NT2/D1 (cell line): ENCODE measurements around the gene YPEL3.

Source experiments
- DNase-seq: peaks from one replicate; pipeline ENCODE4 v3.0.0-alpha.2; 2011; ENCODE audit warnings: low read depth, low spot score
- H3K27me3 ChIP-seq: 2 replicates; pipeline ENCODE4 v1.6.0; 2011; ENCODE audit warnings: mild to moderate bottlenecking; ENCODE audit not compliant: insufficient read length, insufficient read depth
- H3K36me3 ChIP-seq: 2 replicates; pipeline ENCODE4 v1.6.1; 2011; ENCODE audit warnings: mild to moderate bottlenecking, low read length, mixed read lengths; ENCODE audit not compliant: insufficient read depth, insufficient read length
- H3K4me1 ChIP-seq: 2 replicates; pipeline ENCODE4 v1.5.1; 2011; ENCODE audit not compliant: insufficient read depth, insufficient read length
- H3K4me3 ChIP-seq: 2 replicates; pipeline ENCODE4 v1.5.1; 2011; ENCODE audit warnings: low read depth; ENCODE audit not compliant: insufficient read length
- H3K9ac ChIP-seq: 2 replicates; pipeline ENCODE4 v1.6.0; 2011; ENCODE audit warnings: low read depth; ENCODE audit not compliant: insufficient read length
- H3K9me3 ChIP-seq: 2 replicates; pipeline ENCODE4 v1.5.1; 2011; ENCODE audit warnings: mild to moderate bottlenecking, low read length; ENCODE audit not compliant: insufficient read depth
- SUZ12 ChIP-seq: IDR thresholded peaks from 2 replicates; pipeline ENCODE4 v1.6.1; 2011; ENCODE audit not compliant: insufficient read length, insufficient read depth; ENCODE audit errors: extremely low read depth
- YY1 ChIP-seq: IDR thresholded peaks from 2 replicates; pipeline ENCODE4 v1.6.1; 2011; ENCODE audit not compliant: insufficient read length, insufficient read depth
- ZNF274 ChIP-seq: IDR thresholded peaks from 2 replicates; pipeline ENCODE4 v1.6.1; 2011; ENCODE audit warnings: mild to moderate bottlenecking, low read depth, low read length

The YPEL3 gene

GRCh38 chr16:30088832-30089624 lies 7.0 kb downstream of the YPEL3 start:
- no peaks in the 10 kb centered on the region for H3K9me3 ChIP-seq
- no peak for DNase-seq
- no peaks in the 10 kb centered on the region for H3K27me3 ChIP-seq
- peaks cover 19% of the 10 kb centered on the region for H3K4me1 ChIP-seq
- TF ChIP-seq YY1 (no peak), ZNF274 (no peak), SUZ12 (no peak)
- peak overlapping the region; percentile 13 for H3K9ac ChIP-seq
- no peak overlapping the region for H3K4me3 ChIP-seq
- H3K36me3 ChIP-seq = peaks cover 34% of the 10 kb centered on the region

- H3K9me3 ChIP-seq = no peaks in the 10 kb centered on the region
- DNase-seq = no peak
- H3K4me1 ChIP-seq = peaks cover 19% of the 10 kb centered on the region
- peaks cover 41% of the 10 kb centered on the region for H3K36me3 ChIP-seq
- H3K27me3 ChIP-seq = no peaks in the 10 kb centered on the region
- no peak for TF ChIP-seq SUZ12
- no peak overlapping the region for H3K4me3 ChIP-seq
- H3K9ac ChIP-seq = peak overlapping the region; percentile 13
Observed at GRCh38 chr16:30088237-30088831, 7.7 kb downstream of the YPEL3 start.

GRCh38 chr16:30087181-30087898 lies 8.7 kb downstream of the YPEL3 start:
- Histone ChIP-seq H3K9ac (no peak overlapping the region), H3K4me3 (no peak overlapping the region), H3K4me1 (peaks cover 22% of the 10 kb centered on the region), H3K27me3 (no peaks in the 10 kb centered on the region), H3K9me3 (no peaks in the 10 kb centered on the region), H3K36me3 (peaks cover 51% of the 10 kb centered on the region)
- no peak for DNase-seq
- TF ChIP-seq ZNF274 (no peak), YY1 (no peak), SUZ12 (no peak)

- TF ChIP-seq ZNF274 (no peak), SUZ12 (no peak), YY1 (no peak)
- Histone ChIP-seq H3K27me3 (no peaks in the 10 kb centered on the region), H3K9me3 (no peaks in the 10 kb centered on the region), H3K36me3 (peaks cover 57% of the 10 kb centered on the region), H3K4me3 (no peak overlapping the region), H3K9ac (no peak overlapping the region), H3K4me1 (peaks cover 19% of the 10 kb centered on the region)
- DNase-seq = no peak
Observed at GRCh38 chr16:30086291-30087140, 9.5 kb downstream of the YPEL3 start.

- H3K9me3 ChIP-seq = no peaks in the 10 kb centered on the region
- no peak for DNase-seq
- peaks cover 63% of the 10 kb centered on the region for H3K36me3 ChIP-seq
- no peak overlapping the region for H3K4me3 ChIP-seq
- TF ChIP-seq YY1 = no peak
- no peak for TF ChIP-seq SUZ12
- TF ChIP-seq ZNF274 = no peak
- H3K27me3 ChIP-seq = no peaks in the 10 kb centered on the region
- peak overlapping the region; percentile 50 for H3K9ac ChIP-seq
- peaks cover 16% of the 10 kb centered on the region for H3K4me1 ChIP-seq
Observed at GRCh38 chr16:30085820-30086219, 10.2 kb downstream of the YPEL3 start.

- peaks cover 11% of the 10 kb centered on the region for H3K4me1 ChIP-seq
- DNase-seq = no peak
- H3K9me3 ChIP-seq = no peaks in the 10 kb centered on the region
- peak overlapping the region; percentile 50 for H3K9ac ChIP-seq
- TF ChIP-seq SUZ12 = no peak
- TF ChIP-seq YY1 = no peak
- no peak for TF ChIP-seq ZNF274
- H3K36me3 ChIP-seq = peaks cover 68% of the 10 kb centered on the region
- no peak overlapping the region for H3K4me3 ChIP-seq
- no peaks in the 10 kb centered on the region for H3K27me3 ChIP-seq
Observed at GRCh38 chr16:30085247-30085646, 10.8 kb downstream of the YPEL3 start.

GRCh38 chr16:30084816-30085159 lies 11.2 kb downstream of the YPEL3 start:
- Histone ChIP-seq H3K9ac (no peak overlapping the region), H3K4me3 (no peak overlapping the region), H3K27me3 (no peaks in the 10 kb centered on the region), H3K9me3 (no peaks in the 10 kb centered on the region), H3K4me1 (peaks cover 10% of the 10 kb centered on the region), H3K36me3 (peaks cover 72% of the 10 kb centered on the region)
- TF ChIP-seq YY1 = no peak
- TF ChIP-seq ZNF274 = no peak
- no peak for TF ChIP-seq SUZ12
- no peak for DNase-seq
